ENCODE measurements around the gene GPC6. TPM values are rescaled to one million over a fixed set of nuclear protein-coding genes. Genes with fewer than 3 reads are reported as not detected.

Gene GPC6
- total RNA-seq, 6 donors from 2014 or later = 1.3 to 7.3 (median 3.4) TPM

DNA sequence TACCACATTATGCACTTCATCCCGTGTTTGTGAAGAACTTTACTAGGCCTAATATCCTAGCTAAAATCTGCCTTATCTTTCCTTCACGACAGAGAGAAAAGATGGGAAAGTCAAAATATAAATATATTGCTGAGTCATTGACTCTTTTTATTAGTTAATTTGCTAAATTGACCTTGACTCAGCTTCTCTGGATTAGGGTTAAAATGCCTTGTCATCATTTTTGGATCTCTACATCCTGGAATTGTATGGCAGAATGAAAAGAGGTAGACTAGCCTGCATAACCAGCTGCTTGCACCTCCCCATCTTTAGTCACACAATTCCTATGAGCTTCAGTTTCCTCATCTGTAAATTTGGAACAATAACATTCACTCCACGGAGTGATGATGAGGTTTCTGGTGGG lies 972.5 kb downstream of the GPC6 start:
- WGBS, 2 donors = 85 to 87% methylated on average over 3 of the region's 3 CpGs
- Histone ChIP-seq H3K4me3 (no peak overlapping the region), H3K36me3 (no peaks in the 10 kb centered on the region), H3K27me3 (no peaks in the 10 kb centered on the region), H3K4me1 (no peaks in the 10 kb centered on the region), H3K27ac (no peak overlapping the region), H3K9me3 (no peaks in the 10 kb centered on the region)
- DNase-seq (no peak), ATAC-seq (ENCODE audit: low FRiP score in 2 of 2) (no peak)
- TF ChIP-seq POLR2A (IDR thresholded peaks at IDR 0.05) (no peak), POLR2AphosphoS5 (IDR thresholded peaks at IDR 0.05) (no peak), EP300 (IDR thresholded peaks at IDR 0.05) (no peak)
- TF ChIP-seq, protein P1, sequence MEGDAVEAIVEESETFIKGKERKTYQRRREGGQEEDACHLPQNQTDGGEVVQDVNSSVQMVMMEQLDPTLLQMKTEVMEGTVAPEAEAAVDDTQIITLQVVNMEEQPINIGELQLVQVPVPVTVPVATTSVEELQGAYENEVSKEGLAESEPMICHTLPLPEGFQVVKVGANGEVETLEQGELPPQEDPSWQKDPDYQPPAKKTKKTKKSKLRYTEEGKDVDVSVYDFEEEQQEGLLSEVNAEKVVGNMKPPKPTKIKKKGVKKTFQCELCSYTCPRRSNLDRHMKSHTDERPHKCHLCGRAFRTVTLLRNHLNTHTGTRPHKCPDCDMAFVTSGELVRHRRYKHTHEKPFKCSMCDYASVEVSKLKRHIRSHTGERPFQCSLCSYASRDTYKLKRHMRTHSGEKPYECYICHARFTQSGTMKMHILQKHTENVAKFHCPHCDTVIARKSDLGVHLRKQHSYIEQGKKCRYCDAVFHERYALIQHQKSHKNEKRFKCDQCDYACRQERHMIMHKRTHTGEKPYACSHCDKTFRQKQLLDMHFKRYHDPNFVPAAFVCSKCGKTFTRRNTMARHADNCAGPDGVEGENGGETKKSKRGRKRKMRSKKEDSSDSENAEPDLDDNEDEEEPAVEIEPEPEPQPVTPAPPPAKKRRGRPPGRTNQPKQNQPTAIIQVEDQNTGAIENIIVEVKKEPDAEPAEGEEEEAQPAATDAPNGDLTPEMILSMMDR (IDR thresholded peaks at IDR 0.05) = no peak

DNA sequence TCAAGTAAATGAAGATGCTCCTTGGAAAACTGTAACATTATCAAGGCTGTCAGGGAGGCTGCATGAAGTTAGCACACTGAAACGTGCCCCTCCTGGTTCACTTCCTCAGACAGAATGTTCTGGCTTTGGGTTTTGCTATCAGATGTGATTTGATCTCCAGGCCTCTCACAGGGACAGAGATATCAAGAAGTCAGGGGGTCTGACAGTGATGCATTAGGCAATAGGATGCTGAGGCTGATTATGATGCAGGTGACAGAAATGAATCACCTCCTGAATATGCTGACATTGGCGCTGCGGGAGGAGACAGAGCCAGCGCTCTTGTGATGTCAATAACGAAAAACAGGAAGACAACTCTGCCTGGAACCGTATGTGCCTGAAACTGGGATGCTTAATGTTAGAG lies 974.4 kb downstream of the GPC6 start:
- ATAC-seq (ENCODE audit: low FRiP score in 2 of 2) (no peak), DNase-seq (no peak)
- no peaks in the 10 kb centered on the region for H3K36me3 ChIP-seq
- H3K9me3 ChIP-seq = no peaks in the 10 kb centered on the region
- TF ChIP-seq POLR2AphosphoS5 (IDR thresholded peaks at IDR 0.05) (no peak), POLR2A (IDR thresholded peaks at IDR 0.05) (no peak), EP300 (IDR thresholded peaks at IDR 0.05) (no peak)
- TF ChIP-seq, protein P1 (IDR thresholded peaks at IDR 0.05) = no peak
- no peaks in the 10 kb centered on the region for H3K4me1 ChIP-seq
- WGBS, 2 donors = 81 to 87% methylated on average over 6 of the region's 6 CpGs
- H3K27ac ChIP-seq = no peak overlapping the region
- H3K27me3 ChIP-seq = no peaks in the 10 kb centered on the region
- no peak overlapping the region for H3K4me3 ChIP-seq

DNA sequence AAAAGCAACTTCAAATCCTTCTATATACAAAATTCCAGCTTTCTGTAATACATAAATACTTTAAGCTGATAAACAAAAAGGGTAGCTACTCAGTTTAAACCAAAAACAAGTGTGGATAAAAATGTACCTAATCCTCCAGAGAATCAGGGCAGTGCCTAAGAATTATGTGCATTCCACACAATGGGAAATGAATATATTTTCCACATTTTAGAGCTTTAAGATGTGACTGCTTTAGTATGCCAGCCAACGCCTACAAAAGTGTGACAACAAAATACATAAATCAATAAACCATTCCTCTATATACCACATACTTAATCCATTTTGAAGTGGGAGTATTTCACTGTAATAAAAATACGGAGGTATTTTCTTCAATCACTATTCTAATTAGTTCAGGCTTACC lies 977.6 kb downstream of the GPC6 start:
- H3K4me3 ChIP-seq = no peak overlapping the region
- no peaks in the 10 kb centered on the region for H3K4me1 ChIP-seq
- DNase-seq (no peak), ATAC-seq (ENCODE audit: low FRiP score in 2 of 2) (no peak)
- H3K27ac ChIP-seq = no peak overlapping the region
- no peaks in the 10 kb centered on the region for H3K27me3 ChIP-seq
- 80 to 85% methylated on average over 2 of the region's 2 CpGs for WGBS, 2 donors
- no peaks in the 10 kb centered on the region for H3K36me3 ChIP-seq
- H3K9me3 ChIP-seq = no peaks in the 10 kb centered on the region
- TF ChIP-seq POLR2A (IDR thresholded peaks at IDR 0.05) (no peak), POLR2AphosphoS5 (IDR thresholded peaks at IDR 0.05) (no peak), EP300 (IDR thresholded peaks at IDR 0.05) (no peak)
- TF ChIP-seq, protein P1 (IDR thresholded peaks at IDR 0.05) = no peak

DNA sequence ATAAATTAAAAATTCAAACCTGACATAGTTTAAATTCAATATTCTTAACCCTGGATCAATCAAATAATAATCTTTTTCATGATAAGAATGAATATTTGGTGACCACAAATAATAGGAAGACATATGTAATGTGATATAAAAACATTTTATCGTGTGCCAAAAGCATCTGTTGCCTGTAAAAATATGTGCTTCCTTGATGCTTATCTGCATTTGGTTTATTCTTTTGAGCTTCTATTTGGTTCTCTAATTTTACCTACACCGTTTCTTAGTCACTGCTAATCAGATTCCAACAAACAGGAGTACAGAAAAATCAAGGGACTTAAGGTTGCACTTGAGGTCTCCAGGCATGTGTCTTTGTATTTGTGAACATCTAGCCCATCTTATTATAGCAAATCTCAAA lies 978.3 kb downstream of the GPC6 start:
- Histone ChIP-seq H3K36me3 (no peaks in the 10 kb centered on the region), H3K27ac (no peak overlapping the region), H3K9me3 (no peaks in the 10 kb centered on the region), H3K4me3 (no peak overlapping the region), H3K27me3 (no peaks in the 10 kb centered on the region), H3K4me1 (no peaks in the 10 kb centered on the region)
- WGBS, 2 donors = 45% methylated on average over 2 of the region's 2 CpGs
- TF ChIP-seq, protein P1 (IDR thresholded peaks at IDR 0.05) = no peak
- no peak for TF ChIP-seq POLR2A (IDR thresholded peaks at IDR 0.05)
- no peak for TF ChIP-seq EP300 (IDR thresholded peaks at IDR 0.05)
- no peak for TF ChIP-seq POLR2AphosphoS5 (IDR thresholded peaks at IDR 0.05)
- ATAC-seq (ENCODE audit: low FRiP score in 2 of 2) (no peak), DNase-seq (no peak)

DNA sequence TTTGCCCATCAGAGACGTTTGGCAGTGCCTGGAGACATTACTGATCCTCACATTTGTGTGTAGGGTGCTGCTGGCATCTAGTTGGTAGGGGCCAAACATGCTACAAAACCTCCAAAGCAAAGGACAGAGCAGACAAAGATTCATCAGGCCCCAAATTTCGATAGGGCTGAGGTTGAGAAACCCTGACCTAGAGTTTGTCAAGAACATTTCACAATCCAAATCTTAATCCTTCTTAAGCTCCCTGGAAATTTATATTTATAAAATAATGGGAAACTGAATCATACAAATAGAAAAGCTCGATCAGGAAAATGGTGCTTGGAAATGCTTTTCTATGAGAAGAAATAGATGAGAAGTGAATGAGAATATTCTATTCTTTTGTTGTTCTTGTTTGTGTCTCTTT lies 979.3 kb downstream of the GPC6 start:
- Histone ChIP-seq H3K4me1 (no peaks in the 10 kb centered on the region), H3K27me3 (no peaks in the 10 kb centered on the region), H3K4me3 (no peak overlapping the region), H3K9me3 (no peaks in the 10 kb centered on the region), H3K36me3 (no peaks in the 10 kb centered on the region), H3K27ac (no peak overlapping the region)
- DNase-seq (no peak), ATAC-seq (ENCODE audit: low FRiP score in 2 of 2) (no peak)
- 70 to 80% methylated on average over 3 of the region's 3 CpGs for WGBS, 2 donors
- TF ChIP-seq EP300 (IDR thresholded peaks at IDR 0.05) = no peak
- TF ChIP-seq, protein P1 (IDR thresholded peaks at IDR 0.05) = no peak
- TF ChIP-seq POLR2A (IDR thresholded peaks at IDR 0.05) = no peak
- TF ChIP-seq POLR2AphosphoS5 (IDR thresholded peaks at IDR 0.05) = no peak
